Activated CD8-positive, alpha-beta T cell treated with anti-CD3 and anti-CD28 coated beads, Interleukin-2, amount 10 ng/mL, durations not matched to agents 7 days and 5 days (primary cell): ENCODE data around the gene MERTK. TPM values are rescaled to one million over a fixed set of nuclear protein-coding genes. Genes with fewer than 3 reads are reported as not detected.
"Not testable (repeated sequence)": the region's sequence is repeated elsewhere in the genome, so short reads cannot be mapped to it uniquely, and the experiment has no call there.

Source experiments
- ATAC-seq: fragments of 150-1000 bp; cut with Tn5 transposase; one replicate; pipeline ENCODE4 v1.10.0; 2021; ENCODE audit warnings: moderate library complexity
- CTCF ChIA-PET: fragments of 350-600 bp; sonication (Branson Sonifier 250); formaldehyde crosslinking; loops from one replicate; lab custom pipeline; 2021; ENCODE audit warnings: antibody characterized with exemption; lab: Charles Lee
- POLR2A ChIA-PET: fragments of 350-600 bp; sonication (Branson Sonifier 250); formaldehyde crosslinking; loops from one replicate; lab custom pipeline; 2021; ENCODE audit warnings: antibody characterized with exemption; lab: Charles Lee
- DNase-seq: peaks from one replicate; pipeline ENCODE4 v3.0.0-alpha.2; 2020
- H3K27ac Mint-ChIP-seq: one replicate; pipeline ENCODE4 v1.8.0; 2021; ENCODE audit warnings: mild to moderate bottlenecking, mixed read lengths
- H3K27me3 Mint-ChIP-seq: one replicate; pipeline ENCODE4 v1.8.0; 2021; ENCODE audit warnings: low read depth, mixed read lengths
- H3K36me3 Mint-ChIP-seq: one replicate; pipeline ENCODE4 v1.8.0; 2021; ENCODE audit warnings: low read depth, mixed read lengths
- H3K4me1 Mint-ChIP-seq: one replicate; pipeline ENCODE4 v1.8.0; 2021; ENCODE audit warnings: low read depth, mixed read lengths
- H3K4me3 Mint-ChIP-seq: one replicate; pipeline ENCODE4 v1.8.0; 2021; ENCODE audit warnings: mild to moderate bottlenecking, mixed read lengths
- H3K9me3 Mint-ChIP-seq: one replicate; pipeline ENCODE4 v1.8.0; 2022; ENCODE audit warnings: mixed read lengths; ENCODE audit not compliant: insufficient read depth
- total RNA-seq, 2 experiments: library from RNA; stranded (reverse); gene quantifications; one replicate each; pipeline ENCODE4 v1.2.3, GENCODE V29; 2021

MERTK gene
- total RNA-seq, 2 experiments from 2014 or later: 0.10 to 0.21 TPM

DNA sequence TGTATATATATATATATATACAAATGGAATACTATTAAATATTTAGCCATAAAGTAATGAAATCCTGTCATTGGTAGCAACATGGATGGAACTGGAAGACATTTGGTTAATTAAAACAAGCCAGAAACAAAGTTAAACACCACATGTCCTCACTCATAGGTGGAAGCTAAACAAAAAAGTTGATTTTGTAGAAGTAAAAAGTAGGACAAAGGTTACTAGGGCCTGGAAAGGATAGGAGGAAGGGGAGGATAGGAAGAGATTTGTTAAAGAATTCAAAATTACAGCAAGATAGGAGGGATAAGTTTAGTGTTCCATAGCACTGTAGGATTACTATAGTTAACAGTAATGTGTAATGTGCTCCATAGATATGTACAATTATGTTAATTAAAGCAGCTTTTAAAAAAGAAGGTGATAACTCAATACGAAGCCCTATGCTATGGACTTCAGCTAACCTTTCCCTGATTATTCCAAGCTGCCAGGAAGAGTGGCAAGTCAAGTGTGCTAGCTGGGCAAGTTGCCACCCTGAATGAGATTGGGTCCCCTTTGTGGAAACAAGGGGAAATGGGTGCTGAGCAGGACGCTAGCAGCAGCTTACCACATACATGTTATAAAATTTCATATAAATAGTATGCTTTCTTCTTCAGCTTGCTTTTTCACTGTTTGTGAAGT, 12.3 kb downstream of the MERTK start:
- Mint-ChIP-seq H3K36me3 (no peaks in the 10 kb centered on the region), H3K4me3 (no peak overlapping the region), H3K27ac (no peak overlapping the region), H3K4me1 (peaks cover 11% of the 10 kb centered on the region), H3K9me3 (no peaks in the 10 kb centered on the region), H3K27me3 (peaks cover 2% of the 10 kb centered on the region)
- ATAC-seq: no peak
- no peak for DNase-seq
- CTCF ChIA-PET: interaction anchor here (0.7 to 0.8 kb wide), 2 partner anchors 8 to 21 kb away, joined by 3 read pairs; no protein-coding TSS in a partner anchor
- POLR2A ChIA-PET: no interaction called here

DNA sequence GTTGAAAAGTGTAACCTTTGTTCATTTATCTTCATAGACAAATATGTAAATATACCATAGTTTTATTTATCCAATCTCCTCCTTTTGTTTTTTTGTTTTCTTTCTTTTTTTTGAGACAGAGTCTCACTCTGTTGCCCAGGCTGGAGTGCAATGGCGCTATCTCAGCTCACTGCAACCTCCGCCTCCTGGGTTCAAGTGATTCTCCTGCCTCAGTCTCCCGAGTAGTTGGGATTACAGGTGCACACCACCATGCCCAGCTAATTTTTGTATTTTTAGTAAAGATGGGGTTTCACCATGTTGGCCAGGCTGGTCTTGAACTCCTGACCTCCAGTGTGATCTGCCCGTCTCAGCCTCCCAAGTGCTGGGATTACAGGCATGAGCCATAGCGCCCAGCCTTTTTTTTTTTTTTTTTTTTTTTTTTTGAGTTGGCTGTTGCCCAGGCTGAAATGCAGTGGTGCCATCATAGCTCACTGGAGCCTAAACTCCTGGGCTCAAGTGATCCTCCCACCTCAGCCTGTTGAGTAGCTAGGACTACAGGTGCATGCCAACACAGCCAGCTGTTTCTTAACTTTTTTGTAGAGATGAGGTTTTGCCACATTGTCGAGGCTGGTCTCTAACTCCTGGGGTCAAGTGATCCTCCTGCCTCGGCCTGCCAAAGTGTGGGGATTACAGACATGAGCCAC, 13.0 kb downstream of the MERTK start:
- H3K9me3 Mint-ChIP-seq, H3K4me1 Mint-ChIP-seq, H3K36me3 Mint-ChIP-seq, H3K27ac Mint-ChIP-seq, CTCF ChIA-PET, H3K4me3 Mint-ChIP-seq, DNase-seq, POLR2A ChIA-PET, H3K27me3 Mint-ChIP-seq, ATAC-seq: not testable (repeated sequence)

DNA sequence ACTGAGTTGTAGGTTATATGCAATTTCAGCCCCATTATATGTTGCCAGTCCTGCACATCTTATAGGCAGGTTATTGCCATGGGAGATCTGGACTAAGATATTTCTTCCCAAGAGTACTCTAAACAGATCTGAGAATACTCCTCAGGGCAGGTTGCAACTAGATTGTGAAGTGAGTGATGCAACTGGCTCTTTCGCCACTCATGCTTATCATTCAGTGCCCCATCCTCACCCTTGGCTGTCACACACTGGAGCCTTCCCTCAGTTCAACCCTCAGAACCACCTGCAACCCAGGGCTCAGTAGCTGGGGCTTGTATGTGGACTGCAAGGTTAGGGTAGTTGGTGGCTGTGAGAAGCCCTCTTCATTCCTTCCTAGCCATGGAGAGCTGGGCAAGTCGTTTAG, 14.1 kb downstream of the MERTK start:
- no peaks in the 10 kb centered on the region for H3K36me3 Mint-ChIP-seq
- CTCF ChIA-PET: no interaction called here
- ATAC-seq (no peak), DNase-seq (no peak)
- no peak overlapping the region for H3K4me3 Mint-ChIP-seq
- H3K27me3 Mint-ChIP-seq: peaks cover 2% of the 10 kb centered on the region
- POLR2A ChIA-PET: no interaction called here
- no peak overlapping the region for H3K27ac Mint-ChIP-seq
- H3K4me1 Mint-ChIP-seq: no peaks in the 10 kb centered on the region
- H3K9me3 Mint-ChIP-seq: no peaks in the 10 kb centered on the region

DNA sequence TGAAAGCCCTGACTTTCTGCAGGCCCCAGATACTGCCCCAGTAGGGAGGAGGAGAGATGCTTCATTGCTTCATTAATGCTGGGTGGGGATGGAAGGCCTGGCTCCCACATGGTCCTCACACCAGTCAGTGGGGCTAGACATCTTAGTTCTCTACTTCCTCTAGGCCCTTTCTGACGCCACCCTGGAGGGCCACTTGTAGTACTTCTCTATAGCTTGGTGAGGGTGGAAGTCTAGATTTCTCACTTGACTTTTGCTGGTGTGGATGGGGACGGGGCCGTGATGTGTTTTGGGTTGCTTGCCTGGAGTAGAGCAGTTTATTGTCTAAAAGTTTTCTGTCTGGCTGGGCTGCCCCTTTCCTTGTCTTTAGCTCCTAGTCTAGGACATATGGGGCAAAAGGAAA, 18.7 kb downstream of the MERTK start:
- Mint-ChIP-seq H3K4me1 (no peaks in the 10 kb centered on the region), H3K4me3 (no peak overlapping the region), H3K9me3 (no peaks in the 10 kb centered on the region), H3K36me3 (no peaks in the 10 kb centered on the region), H3K27ac (no peak overlapping the region), H3K27me3 (peaks cover 7% of the 10 kb centered on the region)
- no peak for DNase-seq
- ChIA-PET POLR2A (no interaction called here), CTCF (no interaction called here)
- ATAC-seq: no peak

DNA sequence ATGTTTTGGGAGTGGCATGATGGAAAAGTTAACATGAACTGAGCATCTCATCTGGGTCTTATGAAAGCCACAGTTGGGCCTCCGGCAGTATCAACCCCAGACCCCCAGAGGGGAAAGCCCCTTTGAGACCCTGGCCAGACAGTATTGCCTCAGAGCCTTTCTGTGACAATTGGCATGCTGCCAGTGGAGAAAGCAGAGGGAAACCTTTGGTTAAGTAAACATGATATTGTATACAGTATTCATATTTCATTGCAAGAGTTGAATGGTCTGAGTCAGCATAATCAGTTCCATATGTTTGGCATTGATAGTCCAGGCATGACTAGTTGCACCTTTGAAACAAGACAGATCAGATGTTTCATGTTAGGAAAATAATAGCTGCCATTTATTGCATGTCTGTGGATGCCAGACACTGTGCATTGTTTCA, 20.0 kb downstream of the MERTK start:
- H3K36me3 Mint-ChIP-seq: no peaks in the 10 kb centered on the region
- no peak for DNase-seq
- peaks cover 5% of the 10 kb centered on the region for H3K27me3 Mint-ChIP-seq
- no peaks in the 10 kb centered on the region for H3K9me3 Mint-ChIP-seq
- no peak overlapping the region for H3K4me3 Mint-ChIP-seq
- ChIA-PET CTCF (interaction anchor here (0.7 kb wide), 1 partner anchor 8 kb away, joined by 3 read pairs; no protein-coding TSS in a partner anchor), POLR2A (no interaction called here)
- no peaks in the 10 kb centered on the region for H3K4me1 Mint-ChIP-seq
- no peak overlapping the region for H3K27ac Mint-ChIP-seq
- no peak for ATAC-seq

DNA sequence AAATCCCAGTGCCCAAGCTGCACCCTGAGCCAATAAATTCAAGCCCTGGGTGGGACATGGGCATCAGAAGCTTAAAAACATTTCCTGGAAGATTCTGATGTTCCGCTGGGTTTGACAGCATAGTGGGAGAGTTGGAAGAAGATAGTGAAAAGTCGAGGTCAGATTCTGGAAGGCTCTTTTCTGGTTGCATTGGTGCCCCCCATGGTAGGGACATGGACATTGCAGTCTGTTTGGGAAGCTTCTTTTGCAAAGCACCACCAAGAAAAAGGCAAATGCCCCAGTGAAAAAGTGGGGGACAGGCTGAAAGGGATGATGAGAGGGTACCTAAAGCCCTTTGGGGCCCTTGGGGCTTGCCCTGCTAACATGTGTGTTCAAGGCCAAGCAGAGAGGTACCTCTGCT, 21.0 kb downstream of the MERTK start:
- no peak overlapping the region for H3K27ac Mint-ChIP-seq
- no peak for ATAC-seq
- peaks cover 5% of the 10 kb centered on the region for H3K27me3 Mint-ChIP-seq
- no peaks in the 10 kb centered on the region for H3K4me1 Mint-ChIP-seq
- ChIA-PET POLR2A (no interaction called here), CTCF (interaction anchor here (1.0 kb wide), 1 partner anchor 13 kb away, joined by 3 read pairs; no protein-coding TSS in a partner anchor)
- H3K4me3 Mint-ChIP-seq: no peak overlapping the region
- no peaks in the 10 kb centered on the region for H3K36me3 Mint-ChIP-seq
- no peaks in the 10 kb centered on the region for H3K9me3 Mint-ChIP-seq
- DNase-seq: no peak

DNA sequence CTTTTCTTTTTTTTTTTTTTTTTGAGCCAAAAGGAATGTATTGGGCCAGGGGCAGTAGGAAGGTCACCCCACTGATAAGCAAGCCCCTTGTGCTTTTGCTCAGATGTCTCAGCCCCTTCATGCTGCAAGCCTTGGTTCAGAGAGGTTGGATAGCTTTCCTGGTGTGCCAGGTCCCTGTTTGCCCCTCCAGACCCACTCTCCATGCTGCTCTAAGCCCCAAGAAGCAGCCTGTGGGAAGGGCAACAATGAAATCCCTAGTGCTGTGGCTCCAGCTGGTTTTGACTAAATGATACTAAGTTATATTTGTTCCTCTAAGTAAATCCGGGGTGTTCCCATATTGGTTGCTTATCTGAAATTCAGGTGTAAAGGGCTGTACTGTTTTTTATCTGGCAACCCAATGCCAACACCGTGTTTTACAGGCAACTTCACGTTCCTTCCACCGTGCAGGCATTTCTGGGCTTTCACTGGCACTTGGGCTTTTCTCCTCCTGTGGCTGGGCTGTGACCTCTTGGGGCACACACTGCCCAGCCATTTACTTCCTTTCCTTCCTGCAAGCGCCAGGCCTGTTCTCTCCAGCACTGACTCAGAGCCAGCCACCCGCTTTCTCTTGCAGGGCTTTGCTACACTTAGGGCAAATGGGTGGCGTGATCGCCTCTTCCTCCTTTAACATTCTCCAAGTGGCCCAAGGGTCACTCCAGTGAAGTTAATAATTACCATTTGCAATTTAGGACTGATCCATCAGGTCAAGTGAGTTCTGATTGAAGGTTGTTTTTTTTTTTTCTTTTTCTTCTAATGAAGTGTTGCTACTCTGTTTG, 21.6 kb downstream of the MERTK start:
- H3K4me3 Mint-ChIP-seq: no peak overlapping the region

DNA sequence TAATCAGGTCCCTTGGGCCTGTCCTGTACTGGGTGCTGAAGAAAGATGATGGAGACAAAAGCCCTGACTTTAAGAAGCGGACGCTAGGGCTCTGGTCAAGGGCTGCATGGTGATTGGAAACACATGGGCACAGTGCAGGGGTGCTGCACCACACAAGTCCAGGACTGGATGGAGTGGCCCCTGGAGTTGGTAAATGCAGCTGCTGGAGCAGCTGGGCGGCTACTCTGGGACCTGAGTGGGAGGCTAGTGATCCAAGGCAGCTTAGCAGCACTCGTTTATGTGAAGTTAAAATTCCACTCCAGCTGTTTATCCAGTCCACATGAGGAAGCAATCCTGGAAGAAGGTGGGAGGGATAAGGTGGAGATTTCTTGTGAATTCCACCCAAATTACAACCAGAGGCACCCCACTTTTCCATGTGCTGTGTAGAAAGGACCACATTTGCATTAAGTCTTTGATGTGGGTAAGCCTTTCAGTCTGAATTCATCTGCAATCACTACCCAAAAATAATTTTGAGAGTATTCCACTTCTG, 24.9 kb downstream of the MERTK start:
- ChIA-PET POLR2A (no interaction called here), CTCF (no interaction called here)
- Mint-ChIP-seq H3K27ac (no peak overlapping the region), H3K4me3 (no peak overlapping the region), H3K36me3 (no peaks in the 10 kb centered on the region), H3K27me3 (peaks cover 3% of the 10 kb centered on the region), H3K4me1 (no peaks in the 10 kb centered on the region), H3K9me3 (no peaks in the 10 kb centered on the region)
- DNase-seq (no peak), ATAC-seq (no peak)

More for the DNA sequence above, 21.6 kb downstream of the MERTK start:
- POLR2A ChIA-PET: no interaction called here
- no peak overlapping the region for H3K27ac Mint-ChIP-seq
- ATAC-seq: no peak
- H3K4me1 Mint-ChIP-seq: no peaks in the 10 kb centered on the region
- CTCF ChIA-PET: interaction anchor here (1.0 kb wide), 1 partner anchor 14 kb away, joined by 3 read pairs; no protein-coding TSS in a partner anchor
- H3K27me3 Mint-ChIP-seq: peaks cover 5% of the 10 kb centered on the region
- no peak for DNase-seq
- no peaks in the 10 kb centered on the region for H3K9me3 Mint-ChIP-seq
- no peaks in the 10 kb centered on the region for H3K36me3 Mint-ChIP-seq

DNA sequence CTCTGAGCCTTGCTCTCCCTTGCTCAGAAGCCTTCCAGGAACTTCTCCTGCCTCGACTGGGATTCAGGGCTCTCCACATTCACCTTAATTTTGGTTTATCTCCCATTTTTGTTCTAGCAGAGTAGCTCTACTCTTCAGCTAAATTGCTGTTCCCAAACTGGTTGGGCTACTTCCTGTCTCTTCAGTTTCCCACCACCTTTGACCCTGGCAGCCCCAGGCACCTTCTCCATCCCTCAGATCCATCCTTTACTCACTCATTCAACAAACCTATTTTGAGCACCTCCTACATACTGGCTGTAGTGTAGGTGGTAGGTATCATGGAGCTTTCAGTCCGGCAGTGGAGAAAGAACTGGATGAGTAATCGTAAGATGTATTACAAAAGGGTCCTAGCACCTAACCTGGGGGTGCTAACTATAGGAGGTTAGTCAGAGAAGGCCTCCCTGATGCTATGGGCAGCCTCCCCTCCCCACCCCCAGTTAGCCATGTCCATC, 26.3 kb downstream of the MERTK start:
- Mint-ChIP-seq H3K27me3 (peaks cover 5% of the 10 kb centered on the region), H3K27ac (no peak overlapping the region), H3K4me1 (no peaks in the 10 kb centered on the region), H3K4me3 (no peak overlapping the region), H3K36me3 (no peaks in the 10 kb centered on the region), H3K9me3 (no peaks in the 10 kb centered on the region)
- DNase-seq (no peak), ATAC-seq (no peak)
- POLR2A ChIA-PET: no interaction called here
- CTCF ChIA-PET: no interaction called here

DNA sequence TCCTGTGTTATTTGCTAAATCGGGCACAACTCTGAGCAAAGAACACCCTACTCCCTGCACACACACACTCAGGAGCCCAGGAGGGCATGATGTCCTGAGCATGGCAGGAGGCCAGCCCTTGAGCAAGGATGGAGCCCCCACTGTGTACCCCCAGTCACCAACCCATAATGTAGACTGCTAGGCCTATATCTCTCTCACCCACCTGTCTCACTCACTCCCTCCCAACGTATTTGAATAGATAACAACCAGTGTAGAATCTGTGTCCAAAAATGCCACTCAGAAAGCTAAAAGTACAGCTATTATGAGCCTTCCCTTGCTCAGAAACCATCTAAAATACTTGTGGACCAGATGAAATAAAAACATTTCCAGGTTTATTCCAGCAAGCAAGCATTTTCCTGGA, 29.3 kb downstream of the MERTK start:
- Mint-ChIP-seq H3K27ac (no peak overlapping the region), H3K36me3 (no peaks in the 10 kb centered on the region), H3K4me3 (no peak overlapping the region), H3K4me1 (peaks cover 15% of the 10 kb centered on the region), H3K27me3 (peaks cover 6% of the 10 kb centered on the region), H3K9me3 (no peaks in the 10 kb centered on the region)
- DNase-seq (no peak), ATAC-seq (no peak)
- ChIA-PET POLR2A (no interaction called here), CTCF (interaction anchor here (0.6 kb wide), 1 partner anchor 1157 kb away, joined by 3 read pairs; no protein-coding TSS in a partner anchor)

DNA sequence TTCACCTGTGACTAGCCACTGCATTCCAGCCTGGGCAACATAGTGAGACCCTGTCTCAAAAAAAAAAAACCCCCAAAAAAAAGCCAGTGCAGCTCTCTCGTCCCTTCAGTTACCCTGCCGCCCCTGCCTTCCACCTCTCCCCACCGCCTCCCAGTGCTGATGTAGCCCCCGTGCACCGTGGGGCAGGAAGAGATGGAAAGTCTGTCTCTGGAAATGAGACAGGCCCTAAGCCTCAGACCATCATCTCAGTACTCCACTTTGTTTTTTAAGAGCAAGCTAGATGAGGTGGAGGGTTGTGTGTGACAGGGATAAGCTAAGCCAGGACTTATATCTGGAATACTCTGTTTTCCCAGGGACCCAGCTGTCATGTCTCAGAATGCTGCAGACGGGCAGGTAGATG, 32.0 kb downstream of the MERTK start:
- CTCF ChIA-PET: no interaction called here
- DNase-seq: no peak
- Mint-ChIP-seq H3K9me3 (no peaks in the 10 kb centered on the region), H3K36me3 (no peaks in the 10 kb centered on the region), H3K27ac (no peak overlapping the region), H3K27me3 (peaks cover 18% of the 10 kb centered on the region), H3K4me1 (peaks cover 15% of the 10 kb centered on the region), H3K4me3 (no peak overlapping the region)
- POLR2A ChIA-PET: no interaction called here
- ATAC-seq: no peak
